GM19025 (cell line): ENCODE results near the gene CACHD1.
"Not testable (repeated sequence)": the region's sequence is repeated elsewhere in the genome, so short reads cannot be mapped to it uniquely, and the experiment has no call there.

ENCODE experiments used
- ATAC-seq: cut with Tn5 transposase; IDR thresholded peaks from one replicate; pipeline ENCODE4 v1.9.1; 2021; ENCODE audit warnings: mild to moderate bottlenecking, low read depth, moderate library complexity; ENCODE audit not compliant: unreplicated experiment

CACHD1 gene

DNA sequence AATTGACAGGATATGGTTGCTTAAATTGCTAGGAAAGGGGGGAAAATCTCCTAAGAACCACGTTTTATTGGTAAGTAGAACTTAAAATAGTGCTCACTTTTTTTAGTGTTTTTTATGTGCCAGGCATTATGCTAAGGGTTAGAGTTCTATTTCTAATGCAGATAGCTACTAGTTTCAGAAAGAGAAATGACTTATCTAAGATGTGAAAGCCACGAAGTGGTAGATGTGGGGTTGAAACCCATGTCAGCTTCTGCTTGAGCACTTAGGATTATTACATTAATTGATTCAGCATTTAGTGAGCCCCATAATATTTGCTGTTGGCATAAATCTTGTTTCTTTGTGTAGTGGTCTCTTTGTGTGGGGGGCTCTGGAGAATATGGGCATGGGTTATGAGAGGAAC, 24.7 kb downstream of the CACHD1 start:
- no peak for ATAC-seq

DNA sequence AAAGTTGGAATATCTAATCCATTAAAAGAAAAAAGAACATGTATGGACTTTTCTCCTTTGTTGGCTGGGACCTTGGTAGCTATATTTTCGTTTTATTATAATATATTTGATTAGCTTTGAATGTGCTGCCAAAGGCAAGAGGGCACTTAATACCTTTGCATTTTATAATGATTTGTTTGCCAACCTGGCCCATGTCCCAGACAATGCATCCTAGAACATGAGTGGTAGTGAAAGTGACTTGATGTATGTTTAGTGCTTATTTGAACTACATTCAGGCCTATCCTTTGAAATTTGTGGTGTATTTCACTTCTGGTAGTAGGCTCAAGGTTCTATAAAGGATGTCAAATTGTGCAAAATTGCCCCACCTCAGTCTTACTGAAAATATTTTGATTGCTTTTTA, 25.9 kb downstream of the CACHD1 start:
- no peak for ATAC-seq

DNA sequence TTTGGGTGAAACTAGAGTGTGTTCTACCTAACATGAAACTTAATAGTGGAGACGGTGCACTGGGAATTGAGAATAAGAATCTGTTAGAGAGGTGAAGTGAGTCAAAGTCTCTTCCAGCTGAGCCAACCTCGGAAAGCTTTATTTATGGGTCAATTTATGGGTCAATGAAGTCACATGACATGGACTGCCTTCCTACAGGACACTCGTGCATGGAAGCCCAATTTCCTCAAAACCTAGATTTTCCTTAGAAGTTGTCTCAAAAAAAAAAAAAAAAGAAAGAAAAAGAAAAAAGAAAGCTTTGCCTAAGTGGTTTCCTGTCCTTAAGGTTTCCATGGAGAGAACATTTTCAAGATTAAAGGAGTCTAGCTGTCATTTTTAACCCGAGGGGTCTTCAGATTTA, 26.7 kb downstream of the CACHD1 start:
- ATAC-seq = no peak

DNA sequence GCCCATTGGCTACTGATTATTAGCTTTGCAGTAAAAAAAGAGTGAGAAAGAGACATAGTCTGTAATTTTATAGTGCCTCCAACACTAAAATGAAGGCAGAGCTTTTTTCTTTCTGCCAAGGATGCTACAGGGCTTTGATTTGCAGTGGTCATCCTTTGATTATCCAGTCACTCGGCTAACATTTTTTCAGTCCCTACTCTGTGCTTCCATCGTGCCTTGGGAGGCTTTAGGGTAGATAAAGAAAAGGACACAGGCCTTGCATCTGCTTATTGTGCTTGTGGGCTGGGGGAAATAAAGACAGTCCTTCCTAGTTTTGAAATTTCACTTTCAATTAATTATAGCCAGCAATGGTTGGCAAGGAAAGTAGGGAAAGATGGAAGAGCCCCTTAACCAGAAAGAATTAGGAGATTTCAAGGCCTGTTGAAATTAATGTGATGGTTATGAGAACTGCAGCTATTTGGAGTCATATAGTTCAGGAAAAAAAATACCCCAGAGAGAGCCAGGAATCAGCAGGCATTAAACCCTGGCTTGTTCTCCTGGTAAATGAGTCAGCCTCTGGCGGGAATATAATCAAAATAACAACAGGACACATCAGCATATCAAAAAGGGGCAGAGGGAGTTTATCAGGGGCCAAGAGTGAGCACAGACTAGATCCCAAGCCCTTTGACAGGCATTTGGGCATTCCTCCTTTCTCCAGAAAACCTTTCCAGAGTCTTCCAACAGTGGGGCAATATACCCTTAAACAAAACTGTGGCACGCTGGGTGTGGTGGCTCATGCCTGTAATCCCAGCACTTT, 27.4 kb downstream of the CACHD1 start:
- ATAC-seq = no peak

DNA sequence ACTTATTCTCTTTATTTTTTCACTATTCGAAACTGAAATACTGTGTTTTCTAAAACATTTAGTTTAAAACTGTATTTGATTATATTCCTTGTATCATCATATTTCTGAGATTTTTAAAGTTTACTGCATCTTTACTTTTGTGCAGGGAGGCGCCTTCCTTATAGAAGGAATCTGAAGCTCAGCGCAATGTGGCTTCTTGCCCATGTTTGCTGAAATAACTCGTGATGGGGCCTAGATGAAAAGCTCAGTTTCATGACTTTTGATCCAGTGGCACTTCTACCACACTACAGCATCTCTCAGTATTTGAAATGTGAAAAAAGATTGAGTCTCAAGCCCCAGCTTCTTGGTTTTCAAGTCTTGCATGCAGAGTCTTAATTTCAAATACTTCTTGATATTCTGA, 28.4 kb downstream of the CACHD1 start:
- no peak for ATAC-seq

DNA sequence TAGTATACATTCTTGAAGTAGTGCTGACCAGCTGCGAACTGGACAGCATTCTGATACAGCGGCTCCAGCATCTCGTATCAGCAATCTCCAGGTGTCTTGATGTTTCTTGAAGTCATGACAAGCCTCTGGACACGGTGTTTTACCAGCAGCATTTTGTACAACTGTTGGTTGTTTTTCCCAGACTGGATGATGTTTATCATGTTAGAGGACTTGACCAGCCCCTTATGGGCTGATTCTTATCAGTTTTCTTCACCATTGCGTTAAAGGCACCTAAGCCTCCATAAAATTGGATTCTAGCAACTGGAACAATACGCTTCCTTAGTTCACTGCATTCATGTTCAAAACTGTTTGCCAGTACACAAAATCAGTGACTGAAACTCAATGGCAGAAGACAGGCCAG, 29.1 kb downstream of the CACHD1 start:
- no peak for ATAC-seq

DNA sequence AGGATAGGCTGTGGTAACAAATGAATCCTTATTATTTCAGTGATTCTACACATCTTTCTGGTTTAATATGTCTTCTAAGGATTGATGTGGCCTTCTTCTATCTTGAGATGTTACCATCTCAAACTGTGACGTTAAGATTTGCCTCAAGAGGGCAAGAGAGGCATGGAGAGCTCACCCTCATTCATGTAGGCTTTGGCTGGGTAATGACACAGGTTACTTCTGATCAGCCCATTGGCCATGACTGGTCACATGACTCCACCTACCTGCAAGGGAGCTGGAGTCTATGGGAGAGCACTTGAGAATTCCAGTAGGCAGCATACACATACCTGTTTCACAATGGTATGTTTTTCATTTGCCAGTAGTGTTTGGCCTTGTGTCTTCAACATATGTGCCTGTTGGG, 30.0 kb downstream of the CACHD1 start:
- ATAC-seq = no peak

DNA sequence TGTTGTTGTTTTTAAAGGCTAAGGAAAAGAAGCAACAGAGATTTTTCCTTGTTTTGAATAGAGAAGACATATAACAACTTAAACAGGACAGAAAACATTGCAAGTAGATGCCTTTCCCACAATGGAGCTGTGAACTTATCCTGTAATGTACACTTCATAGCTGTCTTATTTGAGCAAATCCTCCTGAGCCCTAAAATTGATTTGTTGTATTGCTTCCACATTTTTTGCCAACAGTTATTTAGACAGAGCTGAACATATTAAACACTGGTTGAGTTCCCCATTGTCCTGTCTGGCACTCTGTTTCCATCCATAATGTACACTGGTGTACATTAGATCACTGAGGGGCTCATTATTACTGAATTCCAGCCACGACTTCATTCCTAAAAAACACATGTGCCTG, 32.2 kb downstream of the CACHD1 start:
- no peak for ATAC-seq

DNA sequence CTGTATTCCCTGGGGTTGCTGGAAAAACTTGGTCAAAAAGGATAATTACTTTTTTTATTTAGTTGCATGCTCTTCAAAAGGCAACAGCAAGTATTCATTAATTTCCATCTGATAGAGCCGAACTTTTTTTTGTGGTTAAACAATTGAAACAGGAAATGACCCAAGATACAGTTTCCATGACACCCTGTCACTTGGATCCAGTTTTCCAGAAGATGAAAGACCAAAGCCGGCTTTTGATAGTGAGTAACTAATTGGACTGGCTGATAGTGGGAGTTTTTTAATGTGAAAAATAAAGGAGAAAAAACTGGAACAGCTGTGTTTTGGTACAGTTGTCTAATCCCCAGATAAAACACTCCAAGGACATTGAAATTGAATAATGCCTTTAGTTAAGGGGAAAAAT, 33.0 kb downstream of the CACHD1 start:
- no peak for ATAC-seq

DNA sequence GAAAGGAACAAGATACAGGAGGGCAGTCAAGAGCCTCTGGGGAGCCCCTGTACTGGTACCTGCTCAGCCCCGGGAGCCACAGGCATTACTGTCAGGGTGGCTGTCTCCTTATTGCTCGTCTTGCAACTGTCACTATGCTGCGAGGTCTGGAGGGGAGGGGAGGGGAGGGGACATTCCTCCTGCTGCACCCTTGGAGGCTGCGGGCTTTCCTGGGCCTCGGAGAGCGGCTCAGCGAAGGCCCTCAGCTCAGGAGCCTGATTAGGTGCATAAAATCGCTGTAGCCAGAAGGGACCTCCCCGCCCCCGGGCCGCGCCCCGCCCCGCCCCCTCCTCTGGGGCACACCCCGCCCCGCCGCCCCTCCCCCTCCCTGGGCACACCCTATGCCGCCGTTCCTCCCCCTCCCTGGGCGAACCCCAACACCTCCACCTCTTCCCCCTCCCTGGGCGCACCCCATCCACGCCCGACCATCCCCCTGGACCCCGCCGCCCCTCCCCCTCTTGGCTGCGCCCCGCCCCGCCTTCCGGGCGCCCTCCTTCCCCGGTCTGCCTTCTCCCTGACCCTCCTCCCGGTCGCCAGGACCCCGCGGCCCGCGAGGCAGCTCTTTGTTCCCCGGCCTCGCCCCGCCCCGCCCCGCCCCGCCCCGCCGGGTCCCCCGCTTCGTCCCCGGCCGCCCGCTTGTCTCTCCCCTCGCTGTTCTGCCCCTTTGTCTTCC, 35.5 kb downstream of the CACHD1 start:
- ATAC-seq = no peak

DNA sequence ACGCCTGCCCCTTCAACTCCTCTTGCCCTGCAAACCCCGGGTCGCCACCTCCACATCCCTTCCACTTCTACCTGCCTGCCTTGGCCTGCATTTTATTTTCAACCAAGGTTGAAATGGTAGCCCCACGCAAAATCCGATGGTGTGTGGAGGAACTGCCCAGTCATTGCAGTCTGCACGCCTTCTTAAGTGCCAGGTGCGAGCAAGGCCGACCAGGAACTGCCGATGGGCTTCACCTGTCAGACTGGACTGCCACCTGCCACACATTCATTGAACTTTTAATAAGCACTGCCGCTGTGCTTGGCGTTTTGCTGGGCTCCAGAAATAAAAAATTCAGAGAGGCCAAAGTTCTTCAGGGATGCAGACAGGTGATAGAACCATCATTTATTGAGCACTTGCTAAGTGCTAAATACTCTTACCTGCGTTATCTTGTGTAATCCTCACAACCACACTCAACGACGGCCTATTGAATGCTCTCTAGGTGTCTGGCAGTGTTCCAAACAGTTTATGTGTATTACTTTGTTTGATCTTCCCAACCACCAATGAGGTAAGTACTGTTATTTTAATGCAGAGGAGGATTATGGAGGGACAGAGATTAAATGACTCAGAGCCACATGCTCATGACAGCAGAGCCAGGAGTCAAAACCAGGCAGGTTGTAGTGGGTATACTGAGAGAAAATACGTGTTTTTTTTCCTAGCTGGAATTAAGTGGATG, 36.2 kb downstream of the CACHD1 start:
- ATAC-seq = no peak

DNA sequence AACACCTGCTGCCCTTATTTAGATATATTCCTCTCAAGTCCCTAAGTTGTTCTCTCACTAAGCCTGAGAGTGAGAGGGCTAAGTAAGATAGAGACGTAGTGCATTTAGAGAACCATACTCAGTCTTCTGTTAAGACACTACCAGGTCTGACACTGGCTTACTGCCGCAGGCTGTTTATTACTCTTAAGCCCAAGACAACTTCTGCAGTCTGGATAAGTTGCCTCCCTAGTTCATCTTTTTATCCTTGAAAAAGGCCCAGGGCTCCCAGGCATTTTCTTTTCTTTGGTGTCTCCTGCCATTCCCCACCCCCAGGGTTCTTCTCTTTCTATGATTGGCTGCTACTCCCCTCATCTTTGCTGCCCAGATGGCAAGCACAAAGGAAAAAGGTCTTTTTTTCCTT, 38.7 kb downstream of the CACHD1 start:
- no peak for ATAC-seq

DNA sequence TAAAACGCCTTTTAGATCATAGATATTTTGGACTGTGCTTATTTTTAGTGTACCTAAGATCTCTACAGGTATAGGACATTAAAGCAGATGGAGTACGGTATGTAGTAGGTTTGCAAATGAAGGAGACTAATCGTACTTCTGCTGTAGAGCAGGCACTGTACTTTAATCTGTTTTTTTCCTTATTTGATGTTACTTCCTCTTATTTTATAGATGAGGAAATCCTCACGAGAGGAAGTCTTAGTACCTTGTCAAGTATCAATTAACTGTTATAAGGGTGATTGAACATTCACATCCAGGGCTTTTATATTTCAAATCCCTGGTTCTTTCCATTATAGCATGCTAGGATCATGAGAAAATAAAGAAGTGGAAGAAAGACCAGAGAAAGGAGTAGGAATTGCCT, 41.1 kb downstream of the CACHD1 start:
- no peak for ATAC-seq

DNA sequence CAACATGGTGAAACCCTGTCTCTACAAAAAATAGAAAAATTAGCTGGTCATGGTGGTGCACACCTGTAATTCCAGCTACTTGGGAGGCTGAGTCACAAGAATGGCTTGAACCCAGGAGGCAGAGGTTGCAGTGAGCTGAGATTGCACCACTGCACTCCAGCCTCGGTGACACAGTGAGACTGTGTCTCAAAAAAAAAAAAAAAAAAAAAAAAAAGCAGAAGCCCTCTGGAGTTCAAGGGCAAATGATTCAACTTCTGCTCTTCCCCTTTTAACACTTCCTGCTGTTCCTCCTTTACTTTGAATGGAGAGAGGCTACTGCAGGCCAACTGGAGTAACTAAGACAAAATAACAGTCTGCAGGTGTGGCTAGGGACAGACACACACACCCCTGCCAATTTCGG, 42.3 kb downstream of the CACHD1 start:
- not testable (repeated sequence) for ATAC-seq

DNA sequence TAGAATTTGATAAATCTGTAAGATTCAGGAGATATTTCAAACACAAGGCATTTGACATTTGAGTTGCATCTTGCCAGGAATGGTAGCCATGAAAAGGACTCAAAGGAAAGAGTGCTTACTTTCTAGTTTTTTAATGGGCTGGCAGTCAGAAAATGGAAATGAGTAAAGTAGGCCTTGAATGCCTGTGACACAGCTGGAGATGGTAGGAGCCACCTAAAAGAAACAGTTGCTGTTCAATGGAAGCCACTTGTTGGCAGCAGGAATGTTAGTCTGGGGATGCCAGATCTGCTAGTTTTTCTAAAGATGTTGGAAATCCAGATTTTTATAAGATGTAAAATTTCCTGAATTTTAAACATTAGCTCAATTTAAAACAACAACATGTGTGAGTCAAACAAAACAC, 43.6 kb downstream of the CACHD1 start:
- ATAC-seq = no peak

DNA sequence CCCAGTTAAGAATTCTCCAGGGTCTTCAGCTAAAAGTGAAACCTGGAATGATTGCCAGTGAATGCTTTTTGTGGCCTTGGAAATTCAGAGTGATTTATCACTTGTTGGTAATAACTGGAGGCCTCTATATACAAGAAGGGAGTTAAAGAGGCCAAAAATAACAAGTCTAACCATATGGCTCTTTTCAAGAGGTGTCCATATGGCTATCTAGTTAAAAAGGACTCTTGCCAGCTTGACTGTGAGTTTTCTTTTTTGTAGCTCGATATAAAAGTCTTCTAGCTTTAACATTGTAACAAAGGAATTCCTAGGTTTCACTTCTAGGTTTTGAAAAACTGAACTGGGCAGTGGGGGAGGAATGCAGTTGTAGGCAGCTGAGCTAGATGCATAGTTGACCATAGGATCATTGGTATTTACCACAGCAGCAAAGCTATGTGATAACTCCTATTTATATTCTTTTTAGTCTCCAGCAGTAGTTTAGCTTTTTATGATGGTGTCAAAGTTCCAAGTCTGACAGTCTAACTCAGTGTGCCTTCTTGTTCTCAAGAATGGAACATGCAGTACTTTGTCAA, 44.4 kb downstream of the CACHD1 start:
- no peak for ATAC-seq

DNA sequence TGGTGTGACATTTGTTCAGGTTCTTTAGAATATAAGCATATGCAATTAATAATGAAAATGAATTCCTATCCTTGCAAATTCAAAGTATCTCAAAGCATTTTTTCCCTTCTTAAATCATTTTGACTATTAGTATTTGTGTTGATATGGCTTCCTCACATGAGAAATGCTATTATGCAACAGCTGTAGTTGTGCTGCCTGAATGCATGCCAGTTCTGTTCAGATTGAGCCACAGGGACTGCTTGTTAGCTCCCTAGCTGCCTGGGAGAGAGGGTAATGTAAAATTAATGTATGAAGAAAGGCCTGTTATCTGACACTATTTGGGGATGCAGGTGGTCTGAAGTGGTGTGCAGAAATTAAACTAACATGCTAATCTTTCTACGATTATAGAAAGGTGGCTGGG, 45.5 kb downstream of the CACHD1 start:
- ATAC-seq = no peak

DNA sequence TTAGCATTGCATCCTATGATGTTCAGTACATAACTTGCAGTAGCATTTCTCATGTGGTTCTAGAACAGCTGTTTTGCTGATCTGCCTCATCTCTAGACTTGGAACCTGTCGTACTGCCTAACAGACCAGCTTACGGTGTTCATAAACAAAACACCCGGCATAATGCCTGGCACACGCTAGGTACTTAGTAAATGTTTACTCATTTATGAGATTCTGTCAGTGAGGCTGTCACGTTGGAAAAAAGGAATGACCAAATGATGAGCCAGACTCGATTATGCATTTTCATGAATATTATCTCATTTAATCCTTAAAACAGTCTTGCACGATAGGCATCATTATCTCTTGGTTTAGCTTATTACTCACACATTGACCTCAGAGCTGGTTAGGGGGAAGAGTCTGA, 46.4 kb downstream of the CACHD1 start:
- no peak for ATAC-seq

DNA sequence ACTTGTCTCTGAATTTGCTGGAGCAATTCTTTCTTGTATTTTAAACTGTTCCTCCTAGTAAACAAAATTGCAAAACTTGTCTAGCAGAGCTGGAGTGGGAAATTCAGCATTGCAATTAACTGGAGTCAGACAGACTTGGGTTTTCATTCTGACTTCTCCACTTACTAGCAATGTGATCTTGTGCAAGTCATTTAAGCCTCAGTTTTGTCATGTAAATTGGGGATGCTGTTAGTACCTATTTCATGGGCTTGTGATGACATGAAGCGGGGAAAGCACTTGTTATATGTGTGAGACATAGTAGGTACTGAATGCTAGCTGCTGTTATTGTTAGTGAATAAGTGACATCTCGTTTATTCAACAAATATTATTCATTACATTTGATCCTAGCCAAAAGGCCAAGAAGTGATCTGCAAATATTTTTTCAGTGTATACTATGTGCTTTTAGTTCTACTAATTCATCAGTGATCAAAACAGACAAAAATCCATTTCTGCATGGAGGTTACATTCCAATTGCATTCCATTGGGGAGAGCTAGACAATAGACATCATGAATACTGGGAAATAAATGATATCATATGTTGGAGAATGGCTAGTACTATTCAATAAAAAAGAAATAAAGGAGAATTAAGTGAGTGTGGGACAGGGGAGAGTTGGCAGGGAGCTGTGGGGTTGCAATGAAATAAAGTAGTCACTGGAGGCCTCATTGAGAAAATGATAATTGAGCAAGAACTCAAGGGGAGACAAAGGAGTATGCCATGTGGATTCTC, 47.1 kb downstream of the CACHD1 start:
- no peak for ATAC-seq

DNA sequence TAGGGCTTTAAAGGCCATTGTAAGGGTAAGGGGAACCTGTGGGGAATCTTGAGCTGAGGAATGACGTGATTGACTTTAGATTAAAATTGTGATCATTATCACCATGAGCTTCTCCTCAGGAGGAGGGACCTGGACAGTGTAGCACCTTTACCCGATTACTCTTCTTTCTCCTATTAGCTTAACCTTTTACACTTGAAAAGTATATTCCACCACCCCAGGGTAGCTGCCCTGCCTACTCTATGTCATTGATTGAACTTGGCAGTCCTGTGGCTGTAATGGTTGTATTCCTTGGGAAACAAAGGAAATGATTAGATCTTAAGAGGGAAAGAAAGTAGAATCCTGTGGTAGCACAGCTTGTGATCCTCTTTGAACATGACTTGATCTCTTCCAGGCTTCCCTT, 47.7 kb downstream of the CACHD1 start:
- no peak for ATAC-seq
